ENCODE results near the gene LRSAM1.
A peak's percentile ranks its signal among the peaks of the same experiment; 100 is the strongest.

DNA sequence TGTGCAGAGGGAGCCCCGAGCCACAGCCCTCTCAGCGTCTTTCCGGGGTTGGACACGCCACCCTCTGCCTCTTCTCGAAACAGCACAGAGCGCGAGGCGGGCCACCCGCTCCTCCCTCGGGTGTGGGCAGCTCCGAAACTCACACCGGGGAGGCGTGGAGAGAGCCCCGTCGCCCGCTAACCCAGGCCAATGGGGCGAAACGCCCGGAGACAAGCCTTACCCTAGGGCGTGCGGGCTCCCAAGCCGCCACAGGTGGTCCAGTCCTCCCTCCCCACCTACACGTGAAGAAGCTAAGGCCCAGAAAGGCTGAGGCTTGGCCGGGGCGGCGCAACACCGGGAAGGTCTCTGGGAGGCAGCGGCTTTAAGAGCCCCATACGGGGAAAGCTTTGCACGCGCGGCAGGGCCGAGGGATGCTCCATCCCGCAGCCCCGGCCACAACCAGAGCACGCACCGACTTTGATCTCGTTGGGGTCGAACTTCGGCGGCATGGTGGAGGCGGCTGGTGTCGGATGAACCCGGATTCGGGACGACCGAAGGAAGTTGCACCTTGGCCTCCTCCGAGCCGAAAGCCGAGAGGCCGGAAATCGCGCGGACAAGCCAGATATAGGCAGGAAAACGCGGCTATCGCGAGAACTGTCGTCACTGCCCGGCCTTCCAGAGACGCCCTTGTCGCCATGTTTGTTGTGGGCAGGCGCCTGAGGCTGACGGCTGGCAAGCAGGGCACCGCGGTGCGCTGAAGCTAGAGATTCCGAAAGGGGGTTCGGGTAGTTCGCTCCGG is at the start of gene LRSAM1, which contains the start of gene RPL12:
- TF ChIP-seq, protein P1, sequence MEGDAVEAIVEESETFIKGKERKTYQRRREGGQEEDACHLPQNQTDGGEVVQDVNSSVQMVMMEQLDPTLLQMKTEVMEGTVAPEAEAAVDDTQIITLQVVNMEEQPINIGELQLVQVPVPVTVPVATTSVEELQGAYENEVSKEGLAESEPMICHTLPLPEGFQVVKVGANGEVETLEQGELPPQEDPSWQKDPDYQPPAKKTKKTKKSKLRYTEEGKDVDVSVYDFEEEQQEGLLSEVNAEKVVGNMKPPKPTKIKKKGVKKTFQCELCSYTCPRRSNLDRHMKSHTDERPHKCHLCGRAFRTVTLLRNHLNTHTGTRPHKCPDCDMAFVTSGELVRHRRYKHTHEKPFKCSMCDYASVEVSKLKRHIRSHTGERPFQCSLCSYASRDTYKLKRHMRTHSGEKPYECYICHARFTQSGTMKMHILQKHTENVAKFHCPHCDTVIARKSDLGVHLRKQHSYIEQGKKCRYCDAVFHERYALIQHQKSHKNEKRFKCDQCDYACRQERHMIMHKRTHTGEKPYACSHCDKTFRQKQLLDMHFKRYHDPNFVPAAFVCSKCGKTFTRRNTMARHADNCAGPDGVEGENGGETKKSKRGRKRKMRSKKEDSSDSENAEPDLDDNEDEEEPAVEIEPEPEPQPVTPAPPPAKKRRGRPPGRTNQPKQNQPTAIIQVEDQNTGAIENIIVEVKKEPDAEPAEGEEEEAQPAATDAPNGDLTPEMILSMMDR (IDR thresholded peaks at IDR 0.05; ENCODE audit: low read depth, low read length, missing input control): no peak
- TF ChIP-seq, protein P2, sequence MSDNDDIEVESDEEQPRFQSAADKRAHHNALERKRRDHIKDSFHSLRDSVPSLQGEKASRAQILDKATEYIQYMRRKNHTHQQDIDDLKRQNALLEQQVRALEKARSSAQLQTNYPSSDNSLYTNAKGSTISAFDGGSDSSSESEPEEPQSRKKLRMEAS (IDR thresholded peaks at IDR 0.05): peak; percentile 60
- peak; percentile 100 for TF ChIP-seq YY1 (IDR thresholded peaks at IDR 0.05)

Data from liver (tissue), 2 donors.